GM19099 (cell line): ENCODE results near the gene KCNN4.

Experiments used
- POLR2A ChIP-seq: IDR thresholded peaks from 3 replicates; pipeline ENCODE4 v1.6.1; 2011; ENCODE audit warnings: low read depth; ENCODE audit not compliant: insufficient read length; ENCODE audit errors: extremely low read depth

Gene KCNN4

GRCh38 chr19:43780706-43781525 lies at the start of gene KCNN4:
Gene KCNN4, minus strand, starts transcription at chr19:43780973. Its CDS starts 112 bp downstream, at chr19:43780861.
- peak; percentile 94 for TF ChIP-seq POLR2A

GRCh38 chr19:43826787-43827754 lies 46.3 kb upstream of the KCNN4 start, which contains the start of gene ZNF283:
Gene ZNF283, plus strand, starts transcription at chr19:43827321. Its CDS starts 6,184 bp downstream, at chr19:43833505.
- peak; percentile 52 for TF ChIP-seq POLR2A

- TF ChIP-seq POLR2A = no peak
These were observed 40.1 kb upstream of the KCNN4 start for GRCh38 chr19:43820884-43821215.

DNA sequence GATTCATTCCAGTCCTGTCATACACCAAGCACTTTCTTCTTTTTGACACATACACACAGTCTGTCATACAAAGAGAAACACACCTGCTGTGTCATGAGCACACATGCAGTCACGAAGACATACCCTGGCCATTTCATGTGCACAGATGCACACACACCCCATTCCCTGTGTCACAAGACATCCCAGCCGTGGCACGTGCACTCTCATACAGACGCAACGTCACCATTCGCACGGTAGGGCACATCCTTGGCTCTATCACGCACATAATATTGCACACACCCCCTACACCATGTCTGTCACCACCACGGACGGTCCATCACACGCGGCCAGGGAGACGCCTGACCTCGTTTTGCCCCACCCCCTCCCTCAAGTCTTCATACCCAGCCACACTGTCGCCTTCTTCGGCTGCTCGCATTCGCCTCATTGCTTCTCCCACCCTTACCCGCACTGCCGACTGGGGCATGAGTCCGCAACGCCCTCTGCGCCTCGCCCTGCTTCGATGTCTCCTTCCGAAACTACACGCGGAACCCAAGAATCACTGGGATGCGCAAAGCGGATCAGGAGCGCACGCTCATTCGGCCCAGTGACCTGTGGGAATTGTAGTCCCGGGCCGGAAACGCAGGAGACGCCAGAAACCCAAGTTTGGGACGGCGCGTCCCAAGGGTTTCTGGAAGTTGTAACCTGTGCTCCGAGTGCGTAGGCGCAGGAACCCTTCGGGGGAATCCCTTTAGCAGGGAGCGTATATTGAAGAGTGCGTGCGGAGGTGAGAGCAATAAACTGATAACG lies 39.5 kb upstream of the KCNN4 start:
- no peak for TF ChIP-seq POLR2A

- TF ChIP-seq POLR2A = no peak
These were observed 37.7 kb upstream of the KCNN4 start for GRCh38 chr19:43818500-43818899.

GRCh38 chr19:43814663-43815352 lies 34.0 kb upstream of the KCNN4 start:
- TF ChIP-seq POLR2A = no peak

DNA sequence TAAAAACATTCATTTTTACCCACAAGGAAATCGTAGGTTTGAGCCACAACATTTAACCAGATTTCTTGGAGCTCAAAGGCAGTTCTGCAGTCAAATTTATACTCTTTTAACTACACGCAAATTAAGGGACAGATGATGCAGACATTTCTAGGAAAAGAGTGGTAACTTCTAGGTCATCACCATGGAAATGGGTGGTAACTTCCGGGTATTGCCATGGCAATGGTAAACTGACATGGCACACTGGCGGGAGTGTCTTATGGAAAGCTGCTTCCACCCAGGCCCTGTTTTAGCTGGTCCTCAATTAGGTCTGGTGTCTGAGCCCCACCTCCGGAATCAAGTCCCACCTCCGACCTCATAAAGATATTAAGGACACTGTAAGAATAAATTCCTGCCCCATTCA lies 31.9 kb upstream of the KCNN4 start:
- no peak for TF ChIP-seq POLR2A

GRCh38 chr19:43812259-43812658 lies 31.5 kb upstream of the KCNN4 start:
- no peak for TF ChIP-seq POLR2A

DNA sequence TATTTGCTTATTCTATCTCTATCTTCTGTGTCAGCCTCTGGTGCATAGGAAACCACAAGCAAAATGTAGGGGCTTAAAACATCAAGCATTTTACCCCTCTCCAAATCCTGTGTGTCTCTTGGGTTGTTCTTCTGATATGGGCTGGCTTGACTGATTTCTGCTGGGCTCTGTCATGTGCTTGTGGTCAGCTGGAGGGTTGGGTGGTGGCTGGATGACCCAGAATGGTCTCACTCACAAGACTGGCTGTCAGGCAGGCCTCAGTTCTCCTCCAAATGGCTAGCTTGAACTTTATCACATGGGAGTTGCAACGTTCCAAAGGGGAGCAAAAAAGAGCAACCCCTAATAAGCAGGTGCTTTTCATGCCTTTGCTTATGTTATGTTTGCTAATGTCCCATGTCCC lies 31.1 kb upstream of the KCNN4 start:
- no peak for TF ChIP-seq POLR2A

- TF ChIP-seq POLR2A = no peak
These were observed 29.3 kb upstream of the KCNN4 start for GRCh38 chr19:43809762-43810696.

DNA sequence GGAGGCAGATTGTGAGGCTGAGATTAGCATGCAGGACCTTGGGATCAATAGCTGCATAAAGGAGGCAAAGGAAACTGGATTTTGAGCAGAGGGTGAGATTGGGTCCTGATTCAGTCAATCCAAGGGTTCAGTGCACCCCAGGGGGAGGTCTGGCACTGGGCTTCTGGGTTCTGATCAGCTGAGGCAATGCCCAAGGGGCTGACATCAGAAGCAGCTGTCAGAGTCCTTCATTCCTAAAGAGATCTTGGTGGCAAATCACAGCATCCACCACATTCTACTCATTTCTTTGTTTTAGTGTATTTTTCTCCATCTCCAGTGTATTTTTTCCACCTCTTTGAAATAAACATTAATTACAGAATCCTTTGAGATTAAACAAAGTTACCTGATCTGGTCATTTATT lies 26.9 kb upstream of the KCNN4 start:
- no peak for TF ChIP-seq POLR2A

- TF ChIP-seq POLR2A = no peak
These were observed 26.1 kb upstream of the KCNN4 start for GRCh38 chr19:43806848-43807247.

DNA sequence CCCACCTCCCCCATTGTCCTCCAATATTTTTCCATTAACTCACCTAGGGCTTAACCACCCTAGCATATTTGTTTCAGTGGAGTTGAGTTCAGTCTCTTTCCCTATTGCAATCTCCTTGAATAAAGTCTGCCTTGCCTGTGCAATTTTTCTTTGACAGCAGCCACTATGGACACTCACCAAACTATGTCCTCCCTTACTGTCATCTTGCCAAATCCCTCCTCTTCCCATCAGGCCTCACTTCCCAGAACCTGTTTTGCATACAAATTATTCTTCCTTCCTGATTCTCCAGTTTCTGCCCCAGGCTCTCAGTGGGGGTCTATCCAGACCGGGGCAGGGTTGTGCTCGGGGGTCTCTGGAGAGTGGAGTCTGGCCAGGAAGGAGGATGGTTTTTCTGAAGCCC lies 23.7 kb upstream of the KCNN4 start:
- no peak for TF ChIP-seq POLR2A
